ENCODE data around the gene PTHLH.
A peak's percentile ranks its signal among the peaks of the same experiment; 100 is the strongest.

PTHLH gene

GRCh38 chr12:27919671-27920235, 52.8 kb downstream of the PTHLH start:
- Histone ChIP-seq H3K4me3 (ENCODE audit: insufficient read depth, low read length, poor library complexity, severe bottlenecking) (no peak overlapping the region), H3K79me2 (ENCODE audit: insufficient read depth, low read length) (no peaks in the 10 kb centered on the region), H3K9me2 (replicated peaks; ENCODE audit: insufficient read depth, low read length) (no peaks in the 10 kb centered on the region), H3F3A (ENCODE audit: insufficient read depth) (peaks cover 13% of the 10 kb centered on the region; the same call in 1 of the 2 replicates), H3K27me3 (ENCODE audit: low read length) (no peaks in the 10 kb centered on the region), H3K9ac (ENCODE audit: low read length) (peak overlapping the region; percentile 36), H3K9me3 (ENCODE audit: insufficient read depth, low read length) (no peaks in the 10 kb centered on the region), H3K27ac (ENCODE audit: low read depth, low read length) (peak overlapping the region; percentile 80), H3K4me2 (ENCODE audit: low read depth, low read length, poor library complexity, severe bottlenecking) (peak overlapping the region; percentile 47), H4K20me1 (ENCODE audit: low read depth, low read length) (no peaks in the 10 kb centered on the region), H2AFZ (ENCODE audit: low read depth, low read length, severe bottlenecking) (no peak overlapping the region), H3K36me3 (ENCODE audit: low read length) (no peaks in the 10 kb centered on the region)
- TF ChIP-seq EZH2phosphoT487 (conservative IDR thresholded peaks at IDR 0.05; ENCODE audit: low read length), result no peak
- TF ChIP-seq, protein P1, sequence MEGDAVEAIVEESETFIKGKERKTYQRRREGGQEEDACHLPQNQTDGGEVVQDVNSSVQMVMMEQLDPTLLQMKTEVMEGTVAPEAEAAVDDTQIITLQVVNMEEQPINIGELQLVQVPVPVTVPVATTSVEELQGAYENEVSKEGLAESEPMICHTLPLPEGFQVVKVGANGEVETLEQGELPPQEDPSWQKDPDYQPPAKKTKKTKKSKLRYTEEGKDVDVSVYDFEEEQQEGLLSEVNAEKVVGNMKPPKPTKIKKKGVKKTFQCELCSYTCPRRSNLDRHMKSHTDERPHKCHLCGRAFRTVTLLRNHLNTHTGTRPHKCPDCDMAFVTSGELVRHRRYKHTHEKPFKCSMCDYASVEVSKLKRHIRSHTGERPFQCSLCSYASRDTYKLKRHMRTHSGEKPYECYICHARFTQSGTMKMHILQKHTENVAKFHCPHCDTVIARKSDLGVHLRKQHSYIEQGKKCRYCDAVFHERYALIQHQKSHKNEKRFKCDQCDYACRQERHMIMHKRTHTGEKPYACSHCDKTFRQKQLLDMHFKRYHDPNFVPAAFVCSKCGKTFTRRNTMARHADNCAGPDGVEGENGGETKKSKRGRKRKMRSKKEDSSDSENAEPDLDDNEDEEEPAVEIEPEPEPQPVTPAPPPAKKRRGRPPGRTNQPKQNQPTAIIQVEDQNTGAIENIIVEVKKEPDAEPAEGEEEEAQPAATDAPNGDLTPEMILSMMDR (IDR thresholded peaks at IDR 0.05; ENCODE audit: insufficient read depth, low read length, poor library complexity, severe bottlenecking), result no peak

GRCh38 chr12:27915536-27915935, 57.0 kb downstream of the PTHLH start:
- Histone ChIP-seq H3K9ac (ENCODE audit: low read length) (no peak overlapping the region), H3K9me2 (replicated peaks; ENCODE audit: insufficient read depth, low read length) (no peaks in the 10 kb centered on the region), H4K20me1 (ENCODE audit: low read depth, low read length) (no peaks in the 10 kb centered on the region), H3K4me2 (ENCODE audit: low read depth, low read length, poor library complexity, severe bottlenecking) (no peak overlapping the region), H3K36me3 (ENCODE audit: low read length) (no peaks in the 10 kb centered on the region), H3K27ac (ENCODE audit: low read depth, low read length) (peak overlapping the region; percentile 96), H2AFZ (ENCODE audit: low read depth, low read length, severe bottlenecking) (no peak overlapping the region), H3K27me3 (ENCODE audit: low read length) (no peaks in the 10 kb centered on the region), H3F3A (ENCODE audit: insufficient read depth) (peaks cover 31% of the 10 kb centered on the region), H3K79me2 (ENCODE audit: insufficient read depth, low read length) (no peaks in the 10 kb centered on the region; the same call in 1 of the 2 replicates), H3K9me3 (ENCODE audit: insufficient read depth, low read length) (no peaks in the 10 kb centered on the region), H3K4me3 (ENCODE audit: insufficient read depth, low read length, poor library complexity, severe bottlenecking) (no peak overlapping the region)
- TF ChIP-seq, protein P1 (IDR thresholded peaks at IDR 0.05; ENCODE audit: insufficient read depth, low read length, poor library complexity, severe bottlenecking), result no peak
- no peak for TF ChIP-seq EZH2phosphoT487 (conservative IDR thresholded peaks at IDR 0.05; ENCODE audit: low read length)

DNA sequence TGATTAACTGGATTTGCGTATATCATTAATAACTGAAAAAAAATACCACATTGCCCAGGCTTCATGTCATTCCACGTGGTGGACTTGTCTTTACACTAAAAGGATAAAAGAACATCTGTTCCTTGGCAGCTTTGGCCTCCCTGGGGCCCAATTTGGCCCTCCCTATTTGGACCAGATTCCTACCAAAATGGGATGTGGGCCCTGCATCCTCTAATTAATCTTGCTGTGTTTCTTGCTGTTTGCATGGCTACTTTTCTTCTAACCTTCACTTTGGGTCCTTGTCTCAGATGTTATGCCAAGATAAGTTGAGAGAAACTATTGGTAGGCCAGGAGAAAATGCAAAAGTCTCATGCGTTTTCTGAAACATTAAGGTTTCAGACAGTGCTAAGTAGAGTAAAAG, 57.5 kb downstream of the PTHLH start:
- H4K20me1 ChIP-seq (ENCODE audit: low read depth, low read length), result no peaks in the 10 kb centered on the region
- H3K27ac ChIP-seq (ENCODE audit: low read depth, low read length), result peak overlapping the region; percentile 96
- no peaks in the 10 kb centered on the region for H3K9me3 ChIP-seq (ENCODE audit: insufficient read depth, low read length)
- peaks cover 31% of the 10 kb centered on the region for H3F3A ChIP-seq (ENCODE audit: insufficient read depth)
- no peak overlapping the region for H3K9ac ChIP-seq (ENCODE audit: low read length)
- no peaks in the 10 kb centered on the region; the same call in 1 of the 2 replicates for H3K79me2 ChIP-seq (ENCODE audit: insufficient read depth, low read length)
- no peaks in the 10 kb centered on the region for H3K27me3 ChIP-seq (ENCODE audit: low read length)
- H2AFZ ChIP-seq (ENCODE audit: low read depth, low read length, severe bottlenecking), result no peak overlapping the region
- peak overlapping the region; percentile 51 for H3K4me2 ChIP-seq (ENCODE audit: low read depth, low read length, poor library complexity, severe bottlenecking)
- H3K9me2 ChIP-seq (replicated peaks; ENCODE audit: insufficient read depth, low read length), result no peaks in the 10 kb centered on the region
- H3K36me3 ChIP-seq (ENCODE audit: low read length), result no peaks in the 10 kb centered on the region
- no peak for TF ChIP-seq EZH2phosphoT487 (conservative IDR thresholded peaks at IDR 0.05; ENCODE audit: low read length)
- TF ChIP-seq, protein P1 (IDR thresholded peaks at IDR 0.05; ENCODE audit: insufficient read depth, low read length, poor library complexity, severe bottlenecking), result no peak
- no peak overlapping the region for H3K4me3 ChIP-seq (ENCODE audit: insufficient read depth, low read length, poor library complexity, severe bottlenecking)
